GM13977 (cell line): ENCODE data around the gene ATP6V1B1.

Experiments used
- DNase-seq: peaks from one replicate; pipeline ENCODE4 v3.0.0; 2012; ENCODE audit warnings: low spot score
- in situ Hi-C: fragments of 300-500 bp; cut with MboI; formaldehyde crosslinking; loops from one replicate; pipeline ENCODE4 v1.12.0; 2022; ENCODE audit warnings: low sequenced_read_pairs, low pct_unique_long_range_greater_than_20kb, mixed read lengths, inconsistent platforms; ENCODE audit not compliant: unreplicated experiment
- TF ChIP-seq, protein P1 (sequence below): IDR thresholded peaks from 2 replicates; pipeline ENCODE4 v1.5.1; 2012; ENCODE audit warnings: mild to moderate bottlenecking, control low read depth; ENCODE audit not compliant: insufficient read depth; ENCODE audit errors: extremely low read depth, missing control alignments

The ATP6V1B1 gene

DNA sequence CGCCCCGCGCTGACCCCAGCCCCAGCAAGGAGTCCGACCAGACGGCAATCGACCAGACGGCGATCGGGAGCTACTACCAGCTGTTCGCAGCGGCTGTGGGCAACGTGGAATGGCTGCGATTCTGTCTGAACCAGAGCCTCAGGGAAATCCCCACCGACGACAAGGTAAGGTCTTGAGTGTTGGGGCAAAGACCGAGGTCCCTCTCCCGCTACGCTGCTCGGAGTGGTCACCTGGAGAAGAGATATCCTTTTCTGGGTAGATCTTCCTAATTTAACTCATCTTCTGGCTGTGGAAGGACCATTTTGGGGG, 43.4 kb downstream of the ATP6V1B1 start:
- no peak for DNase-seq
- in situ Hi-C loops, result no loop called here
- TF ChIP-seq, protein P1, sequence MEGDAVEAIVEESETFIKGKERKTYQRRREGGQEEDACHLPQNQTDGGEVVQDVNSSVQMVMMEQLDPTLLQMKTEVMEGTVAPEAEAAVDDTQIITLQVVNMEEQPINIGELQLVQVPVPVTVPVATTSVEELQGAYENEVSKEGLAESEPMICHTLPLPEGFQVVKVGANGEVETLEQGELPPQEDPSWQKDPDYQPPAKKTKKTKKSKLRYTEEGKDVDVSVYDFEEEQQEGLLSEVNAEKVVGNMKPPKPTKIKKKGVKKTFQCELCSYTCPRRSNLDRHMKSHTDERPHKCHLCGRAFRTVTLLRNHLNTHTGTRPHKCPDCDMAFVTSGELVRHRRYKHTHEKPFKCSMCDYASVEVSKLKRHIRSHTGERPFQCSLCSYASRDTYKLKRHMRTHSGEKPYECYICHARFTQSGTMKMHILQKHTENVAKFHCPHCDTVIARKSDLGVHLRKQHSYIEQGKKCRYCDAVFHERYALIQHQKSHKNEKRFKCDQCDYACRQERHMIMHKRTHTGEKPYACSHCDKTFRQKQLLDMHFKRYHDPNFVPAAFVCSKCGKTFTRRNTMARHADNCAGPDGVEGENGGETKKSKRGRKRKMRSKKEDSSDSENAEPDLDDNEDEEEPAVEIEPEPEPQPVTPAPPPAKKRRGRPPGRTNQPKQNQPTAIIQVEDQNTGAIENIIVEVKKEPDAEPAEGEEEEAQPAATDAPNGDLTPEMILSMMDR, result no peak

DNA sequence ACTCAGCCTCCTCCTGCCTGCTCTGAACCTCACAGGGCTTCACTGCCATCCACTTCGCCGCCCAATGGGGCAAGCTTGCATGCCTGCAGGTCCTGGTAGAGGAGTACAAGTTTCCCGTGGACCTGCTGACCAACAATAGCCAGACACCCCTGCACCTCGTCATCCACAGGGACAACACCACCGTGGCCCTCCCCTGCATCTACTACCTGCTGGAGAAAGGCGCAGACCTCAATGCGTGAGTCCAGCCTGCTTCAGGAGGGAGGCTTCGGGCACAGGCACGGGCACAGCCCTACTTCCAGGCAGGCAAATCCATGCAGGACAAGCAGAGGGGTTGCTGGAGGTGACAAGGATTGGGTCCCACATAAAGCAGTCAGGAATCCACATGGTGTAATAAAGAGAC, 43.9 kb downstream of the ATP6V1B1 start:
- in situ Hi-C loops, result no loop called here

DNA sequence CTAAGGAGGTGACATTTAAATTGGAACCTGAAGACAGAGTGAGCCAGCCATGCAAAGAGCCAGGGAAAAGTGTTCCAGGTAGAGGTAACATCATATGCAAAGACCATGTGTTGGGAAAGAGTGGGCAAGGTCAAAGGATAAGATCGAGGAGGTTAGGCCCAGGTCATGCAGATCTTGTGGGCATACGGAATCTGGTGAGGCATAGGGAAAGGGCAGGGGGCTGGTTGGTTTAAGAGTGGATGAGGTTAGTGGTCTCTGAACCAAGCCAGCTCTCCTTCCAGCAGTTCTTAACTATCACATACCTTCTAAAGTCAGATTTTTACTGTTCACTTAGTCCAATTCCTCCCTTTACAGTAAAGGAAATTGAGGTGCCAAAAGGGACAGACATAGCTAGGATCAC, 45.7 kb downstream of the ATP6V1B1 start:
- DNase-seq, result no peak
- TF ChIP-seq, protein P1, result no peak
- in situ Hi-C loops, result no loop called here

More for the DNA sequence above, 43.9 kb downstream of the ATP6V1B1 start:
- DNase-seq, result no peak
- TF ChIP-seq, protein P1, result no peak

DNA sequence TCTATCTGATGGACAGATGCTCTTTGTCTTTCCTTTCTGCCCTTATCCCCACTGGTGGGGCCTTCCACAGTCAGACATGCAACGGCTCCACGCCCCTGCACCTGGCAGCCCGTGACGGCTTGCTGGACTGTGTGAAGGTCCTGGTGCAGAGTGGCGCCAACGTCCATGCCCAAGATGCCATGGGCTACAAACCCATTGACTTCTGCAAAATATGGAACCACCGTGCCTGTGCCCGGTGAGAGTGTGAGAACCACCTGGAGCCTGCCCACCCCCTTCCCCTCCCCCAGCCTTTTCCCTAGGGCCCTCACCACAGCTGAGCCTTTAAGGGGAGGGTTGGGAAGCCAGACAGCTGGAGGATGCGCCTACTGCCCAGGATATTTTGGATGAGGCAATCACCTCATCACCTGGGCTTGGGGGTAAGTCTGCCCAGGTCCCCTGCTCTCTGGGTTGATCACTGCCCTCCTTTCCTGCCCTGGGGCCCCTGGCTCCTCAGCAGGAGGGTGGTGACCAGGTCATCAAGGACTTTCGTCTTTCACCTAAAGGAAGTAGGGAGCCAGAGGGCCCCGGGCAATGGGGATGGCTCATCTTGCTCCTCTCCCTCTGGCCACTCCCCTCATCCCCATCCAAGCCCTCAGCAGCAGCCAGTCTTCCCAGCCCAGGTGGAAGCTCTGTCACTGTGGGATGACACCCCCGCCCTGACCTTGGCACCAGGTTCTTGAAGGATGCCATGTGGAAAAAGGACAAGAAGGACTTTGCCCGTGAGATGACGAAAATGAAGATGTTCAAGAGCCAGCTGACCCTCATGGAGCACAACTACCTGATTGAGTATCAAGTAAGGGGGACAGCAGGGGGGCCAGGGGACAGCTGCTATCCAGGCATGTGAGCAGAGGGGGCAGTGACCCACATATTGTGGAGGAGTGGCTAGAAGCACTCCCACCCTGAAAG, 46.4 kb downstream of the ATP6V1B1 start:
- in situ Hi-C loops, result no loop called here
- no peak for DNase-seq
- TF ChIP-seq, protein P1, result no peak

DNA sequence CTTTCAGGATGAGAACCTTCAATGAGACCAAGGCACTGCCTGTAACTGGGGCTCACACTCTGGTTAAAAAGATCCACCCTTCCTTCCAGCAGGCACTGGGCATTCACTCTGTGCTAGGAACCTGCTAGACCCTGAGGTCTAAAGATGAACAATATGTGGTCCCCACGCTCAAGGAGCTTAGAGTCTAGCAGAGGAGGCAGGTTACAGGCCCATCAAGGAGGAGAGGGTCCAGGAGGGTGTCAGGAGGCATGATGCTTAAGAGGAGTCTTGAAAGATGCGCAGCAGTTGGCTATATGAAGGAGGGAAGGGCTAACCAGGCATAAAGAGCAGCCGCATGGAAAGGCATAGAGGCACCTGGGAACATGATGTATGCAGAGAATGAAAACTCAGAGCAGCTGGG, 47.3 kb downstream of the ATP6V1B1 start:
- in situ Hi-C loops, result no loop called here
- TF ChIP-seq, protein P1, result no peak
- no peak for DNase-seq

DNA sequence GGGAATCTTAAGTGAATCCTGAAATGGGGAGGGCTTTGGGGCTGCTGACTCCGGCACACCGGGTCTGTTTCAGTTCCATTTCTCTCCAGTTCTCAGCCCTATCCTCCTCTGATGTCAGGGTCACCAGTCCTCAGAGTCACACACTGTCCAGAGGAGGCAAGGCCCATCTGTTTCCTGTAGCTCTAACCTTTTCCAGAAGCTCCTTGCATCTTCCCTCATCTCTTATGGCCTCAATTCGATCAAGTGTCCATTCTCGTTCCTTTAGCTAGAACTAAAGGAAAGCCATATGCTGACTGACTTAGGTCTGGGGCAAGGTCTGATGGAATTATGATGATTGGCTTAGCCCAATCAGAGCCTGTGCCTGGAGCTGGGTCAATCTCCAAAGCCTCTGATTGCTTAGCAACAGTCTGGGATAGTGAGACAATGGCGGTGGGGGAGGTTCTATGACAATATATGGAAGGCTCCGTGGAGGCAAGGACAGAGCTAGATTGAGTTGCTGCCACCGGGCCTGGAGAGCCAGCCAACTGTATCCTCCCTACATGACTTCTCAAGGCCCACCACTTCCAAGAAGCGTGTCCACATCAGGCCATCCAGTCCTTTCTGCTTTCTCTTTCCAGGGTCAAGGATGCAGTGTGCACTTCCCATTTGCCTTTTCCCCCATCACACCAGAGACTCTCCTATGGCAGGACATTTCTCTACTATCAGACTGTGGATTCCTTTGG, 48.0 kb downstream of the ATP6V1B1 start:
- no peak for DNase-seq
- TF ChIP-seq, protein P1, result no peak
- in situ Hi-C loops, result no loop called here
